H9 (cell line): ENCODE measurements around the gene FXR1. TPM values are rescaled to one million over a fixed set of nuclear protein-coding genes. Genes with fewer than 3 reads are reported as not detected.

Experiments
- DNase-seq: peaks from one replicate; pipeline ENCODE4 v3.0.0-alpha.2; 2017
- H2AFZ ChIP-seq: one replicate; pipeline ENCODE4 v1.6.1; 2013; ENCODE audit warnings: mild to moderate bottlenecking, low read length, control low read depth, moderate library complexity
- H2AK5ac ChIP-seq: 2 replicates; pipeline ENCODE4 v1.6.1; 2013; ENCODE audit warnings: low read length, control low read depth, mixed read lengths; ENCODE audit not compliant: insufficient read length
- H2BK120ac ChIP-seq: one replicate; pipeline ENCODE4 v1.6.1; 2013; ENCODE audit warnings: low read depth, mild to moderate bottlenecking, low read length, control low read depth, inconsistent platforms; ENCODE audit not compliant: poor library complexity, severe bottlenecking
- H2BK12ac ChIP-seq: 2 replicates; pipeline ENCODE4 v1.6.1; 2013; ENCODE audit warnings: low read length, control low read depth, mixed read lengths, low read depth; ENCODE audit not compliant: insufficient read length
- H2BK15ac ChIP-seq: 2 replicates; pipeline ENCODE4 v1.6.1; 2013; ENCODE audit warnings: low read depth, low read length, control low read depth
- H2BK20ac ChIP-seq: one replicate; pipeline ENCODE4 v1.6.1; 2013; ENCODE audit warnings: low read depth, mild to moderate bottlenecking, low read length, control low read depth, inconsistent platforms; ENCODE audit not compliant: poor library complexity, severe bottlenecking
- H2BK5ac ChIP-seq: 2 replicates; pipeline ENCODE4 v1.6.1; 2013; ENCODE audit warnings: low read length, control low read depth, mixed read lengths; ENCODE audit not compliant: insufficient read length
- H3K14ac ChIP-seq: 2 replicates; pipeline ENCODE4 v1.6.1; 2013; ENCODE audit warnings: low read length, control low read depth; ENCODE audit not compliant: insufficient read depth
- H3K18ac ChIP-seq: 2 replicates; pipeline ENCODE4 v1.6.1; 2013; ENCODE audit warnings: low read depth, mild to moderate bottlenecking, mixed read lengths, low read length, control low read depth; ENCODE audit not compliant: insufficient read length
- H3K23ac ChIP-seq: 2 replicates; pipeline ENCODE4 v1.6.1; 2013; ENCODE audit warnings: low read length, control low read depth, mixed read lengths, low read depth; ENCODE audit not compliant: insufficient read length
- H3K23me2 ChIP-seq: 2 replicates; pipeline ENCODE4 v1.6.1; 2013; ENCODE audit warnings: low read depth, mild to moderate bottlenecking, mixed read lengths, low read length, control low read depth; ENCODE audit not compliant: insufficient read length, poor library complexity, severe bottlenecking
- H3K27ac ChIP-seq: 2 replicates; pipeline ENCODE4 v1.5.1; 2013; ENCODE audit warnings: low read length, control low read depth, mixed read lengths, low read depth; ENCODE audit not compliant: insufficient read length
- H3K27me3 ChIP-seq: 2 replicates; pipeline ENCODE4 v1.6.1; 2013; ENCODE audit warnings: low read length, control low read depth, inconsistent platforms; ENCODE audit not compliant: insufficient read depth
- H3K4ac ChIP-seq: 2 replicates; pipeline ENCODE4 v1.6.1; 2013; ENCODE audit warnings: low read depth, mild to moderate bottlenecking, control low read depth, inconsistent platforms, low read length, moderate library complexity
- H3K4me1 ChIP-seq: 2 replicates; pipeline ENCODE4 v1.6.1; 2013; ENCODE audit warnings: low read length, control low read depth, inconsistent platforms; ENCODE audit not compliant: insufficient read depth
- H3K4me2 ChIP-seq: 2 replicates; pipeline ENCODE4 v1.6.1; 2013; ENCODE audit warnings: low read length, control low read depth, mixed read lengths; ENCODE audit not compliant: insufficient read length, insufficient read depth
- H3K56ac ChIP-seq: 2 replicates; pipeline ENCODE4 v1.6.1; 2013; ENCODE audit warnings: low read depth, mild to moderate bottlenecking, mixed read lengths, low read length, control low read depth; ENCODE audit not compliant: insufficient read length
- H3K79me1 ChIP-seq: 2 replicates; pipeline ENCODE4 v1.6.1; 2013; ENCODE audit warnings: low read depth, mild to moderate bottlenecking, moderate library complexity, low read length, control low read depth, inconsistent platforms; ENCODE audit not compliant: insufficient read depth, poor library complexity, severe bottlenecking
- H3K79me2 ChIP-seq: 2 replicates; pipeline ENCODE4 v1.6.1; 2013; ENCODE audit warnings: low read length, control low read depth, inconsistent platforms; ENCODE audit not compliant: insufficient read depth
- H3K9ac ChIP-seq: 2 replicates; pipeline ENCODE4 v1.6.1; 2013; ENCODE audit warnings: low read length, control low read depth, mixed read lengths; ENCODE audit not compliant: insufficient read length; ENCODE audit errors: extremely low read depth
- H3K9me3 ChIP-seq: one replicate; pipeline ENCODE4 v1.6.1; 2013; ENCODE audit warnings: low read depth, low read length, inconsistent platforms; ENCODE audit not compliant: control insufficient read depth
- H3T11ph ChIP-seq: one replicate; pipeline ENCODE4 v1.6.1; 2013; ENCODE audit warnings: mild to moderate bottlenecking, low read length, control low read depth, inconsistent platforms
- H4K20me1 ChIP-seq: one replicate; pipeline ENCODE4 v1.6.1; 2013; ENCODE audit not compliant: control insufficient read depth, insufficient read length, insufficient read depth
- H4K5ac ChIP-seq: 2 replicates; pipeline ENCODE4 v1.6.1; 2013; ENCODE audit warnings: low read depth, mild to moderate bottlenecking, mixed read lengths, low read length, control low read depth; ENCODE audit not compliant: insufficient read length
- H4K8ac ChIP-seq: replicated peaks from 2 replicates; pipeline ENCODE4 v1.6.1; 2013; ENCODE audit warnings: low read length, control low read depth, mixed read lengths, low read depth; ENCODE audit not compliant: insufficient read length
- H4K91ac ChIP-seq: 2 replicates; pipeline ENCODE4 v1.6.1; 2013; ENCODE audit warnings: low read depth, mild to moderate bottlenecking, moderate library complexity, mixed read lengths, low read length, control low read depth; ENCODE audit not compliant: insufficient read length
- H3K27ac Mint-ChIP-seq, 3 experiments: 2 replicates in 2 of 3; 3 replicates in 1 of 3; pipeline ENCODE4 v1.8.0; 2020 to 2021; ENCODE audit warnings: mixed read lengths in 3 of 3, mild to moderate bottlenecking in 1 of 3, moderate library complexity in 1 of 3
- H3K27me3 Mint-ChIP-seq: 2 replicates; pipeline ENCODE4 v1.8.0; 2021; ENCODE audit warnings: low read depth, mild to moderate bottlenecking, moderate library complexity, mixed read lengths
- H3K36me3 Mint-ChIP-seq, 3 experiments: 2 replicates in 2 of 3; 3 replicates in 1 of 3; pipeline ENCODE4 v1.8.0; 2020 to 2021; ENCODE audit warnings: low read depth in 3 of 3, mixed read lengths in 3 of 3; ENCODE audit not compliant: insufficient read depth in 1 of 3
- H3K4me1 Mint-ChIP-seq, 2 experiments: 2 replicates each; pipeline ENCODE4 v1.8.0; 2020; ENCODE audit warnings: mixed read lengths in 2 of 2
- H3K4me3 Mint-ChIP-seq, 2 experiments: 2 replicates in 1 of 2; 3 replicates in 1 of 2; pipeline ENCODE4 v1.8.0; 2020 to 2021; ENCODE audit warnings: mild to moderate bottlenecking in 2 of 2, mixed read lengths in 2 of 2, moderate library complexity in 1 of 2
- H3K9me3 Mint-ChIP-seq, 2 experiments: 2 replicates in 1 of 2; 3 replicates in 1 of 2; pipeline ENCODE4 v1.8.0; 2020; ENCODE audit warnings: mild to moderate bottlenecking in 2 of 2, mixed read lengths in 2 of 2, moderate library complexity in 1 of 2
- WGBS: extraction: QIAGEN DNeasy Blood & Tissue Kit; methylation state at CpG from one replicate; pipeline ENCODE4 v1.1.7; 2013; ENCODE audit warnings: missing lambda C conversion rate, low lambda C conversion rate, mixed read lengths; ENCODE audit not compliant: insufficient read length; ENCODE audit errors: extremely low coverage; 5-methylcytosine and 5-hydroxymethylcytosine counted together
- total RNA-seq: library from RNA; stranded (reverse); gene quantifications from 2 replicates; pipeline ENCODE4 v1.2.1, GENCODE V29; 2021
- TF ChIP-seq, protein P1 (sequence below): fragments of 200-600 bp; sonication (generic); conservative IDR thresholded peaks from 3 replicates; pipeline ENCODE4 v1.8.0; 2021; ENCODE audit warnings: antibody characterized with exemption, mild to moderate bottlenecking

Gene FXR1
- total RNA-seq, 1 experiment from 2014 or later: 240 TPM

DNA sequence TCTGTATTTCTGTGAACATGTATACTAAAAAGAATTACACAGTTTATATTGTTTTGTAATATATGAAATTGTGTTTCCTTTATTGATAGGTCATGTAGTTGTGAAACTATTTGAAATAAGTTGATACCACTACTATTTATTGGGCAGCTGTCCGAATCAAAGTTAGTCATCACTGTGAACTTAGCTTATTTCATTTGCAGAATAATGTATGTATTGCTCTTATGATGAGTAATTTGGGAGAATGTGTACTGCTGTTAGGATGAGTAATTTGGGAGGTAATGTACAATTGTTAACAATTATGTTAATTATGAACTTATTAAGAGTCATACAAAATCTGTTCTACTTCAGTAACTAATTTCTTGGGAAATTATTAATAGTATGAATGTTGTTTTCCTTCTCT, 22.2 kb downstream of the FXR1 start:
- Histone ChIP-seq H3K9me3 (no peaks in the 10 kb centered on the region), H2BK15ac (no peak overlapping the region), H2BK20ac (no peak overlapping the region), H3K27ac (no peak overlapping the region), H3K27me3 (no peaks in the 10 kb centered on the region), H2AFZ (no peak overlapping the region), H3K18ac (no peak overlapping the region), H3T11ph (no peak overlapping the region), H3K23ac (no peak overlapping the region), H4K91ac (no peak overlapping the region), H3K4ac (no peak overlapping the region), H4K5ac (no peak overlapping the region), H3K56ac (no peak overlapping the region), H3K23me2 (no peaks in the 10 kb centered on the region), H3K4me2 (no peak overlapping the region), H3K79me1 (peaks cover 6% of the 10 kb centered on the region), H3K4me1 (no peaks in the 10 kb centered on the region; the same call in 1 of the 2 replicates), H2BK120ac (no peak overlapping the region), H3K9ac (no peak overlapping the region), H3K79me2 (peaks cover 46% of the 10 kb centered on the region; the same call in 1 of the 2 replicates), H3K14ac (no peak overlapping the region), H4K20me1 (no peaks in the 10 kb centered on the region), H4K8ac (no peak overlapping the region), H2BK12ac (no peak overlapping the region), H2AK5ac (no peak overlapping the region), H2BK5ac (no peak overlapping the region)
- Mint-ChIP-seq H3K4me3 (no peak overlapping the region), H3K27me3 (no peaks in the 10 kb centered on the region), H3K27ac (no peak overlapping the region), H3K9me3 (no peaks in the 10 kb centered on the region), H3K4me1 (peaks cover 2 to 9% of the 10 kb centered on the region in 2 experiments), H3K36me3 (peaks cover 18 to 45% (median 39%) of the 10 kb centered on the region in 3 experiments)
- TF ChIP-seq, protein P1, sequence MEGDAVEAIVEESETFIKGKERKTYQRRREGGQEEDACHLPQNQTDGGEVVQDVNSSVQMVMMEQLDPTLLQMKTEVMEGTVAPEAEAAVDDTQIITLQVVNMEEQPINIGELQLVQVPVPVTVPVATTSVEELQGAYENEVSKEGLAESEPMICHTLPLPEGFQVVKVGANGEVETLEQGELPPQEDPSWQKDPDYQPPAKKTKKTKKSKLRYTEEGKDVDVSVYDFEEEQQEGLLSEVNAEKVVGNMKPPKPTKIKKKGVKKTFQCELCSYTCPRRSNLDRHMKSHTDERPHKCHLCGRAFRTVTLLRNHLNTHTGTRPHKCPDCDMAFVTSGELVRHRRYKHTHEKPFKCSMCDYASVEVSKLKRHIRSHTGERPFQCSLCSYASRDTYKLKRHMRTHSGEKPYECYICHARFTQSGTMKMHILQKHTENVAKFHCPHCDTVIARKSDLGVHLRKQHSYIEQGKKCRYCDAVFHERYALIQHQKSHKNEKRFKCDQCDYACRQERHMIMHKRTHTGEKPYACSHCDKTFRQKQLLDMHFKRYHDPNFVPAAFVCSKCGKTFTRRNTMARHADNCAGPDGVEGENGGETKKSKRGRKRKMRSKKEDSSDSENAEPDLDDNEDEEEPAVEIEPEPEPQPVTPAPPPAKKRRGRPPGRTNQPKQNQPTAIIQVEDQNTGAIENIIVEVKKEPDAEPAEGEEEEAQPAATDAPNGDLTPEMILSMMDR: no peak
- WGBS: no CpG with 5 or more reads among the region's 1 CpG
- DNase-seq: no peak
